ENCODE data around the gene KDM1A.

DNA sequence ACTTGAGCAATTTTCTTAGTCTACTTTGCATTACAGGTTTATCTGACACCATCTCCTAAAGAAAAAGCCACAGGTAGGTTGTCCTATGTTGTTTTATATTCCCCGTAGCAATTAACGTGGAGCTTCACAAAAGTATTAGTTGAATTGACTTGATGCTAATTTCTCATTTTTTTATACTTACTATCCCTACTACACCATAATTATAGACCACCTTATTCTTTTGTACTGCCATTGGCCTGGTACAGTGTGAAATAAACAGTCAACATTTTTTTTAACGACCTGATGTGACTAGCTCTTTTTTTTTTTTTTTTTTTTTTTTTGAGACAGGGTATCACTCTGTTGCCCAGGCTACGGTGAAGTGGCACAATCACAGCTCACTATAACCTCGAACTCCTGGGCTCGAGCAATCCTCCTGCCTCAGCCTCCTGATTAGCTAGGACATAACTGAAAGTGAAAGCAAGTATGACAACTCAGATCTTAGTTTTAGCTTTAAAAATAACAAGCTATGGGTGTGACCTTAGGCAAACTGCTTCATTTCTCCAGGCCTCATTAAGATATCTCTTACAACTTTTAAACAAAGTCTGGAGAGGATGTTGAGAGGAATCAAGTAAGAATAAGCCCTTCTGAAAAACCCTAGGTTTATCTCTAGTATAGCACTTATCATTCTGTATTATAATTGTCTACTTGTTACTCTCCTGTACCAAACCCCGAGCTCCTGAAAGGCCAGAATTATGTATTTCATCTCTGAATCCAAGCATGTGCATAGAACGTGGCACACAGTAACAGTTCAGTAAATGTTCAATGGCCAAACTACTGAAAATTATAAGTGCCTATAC is 99.9 kb downstream of the KDM1A start:
- TF ChIP-seq, protein P1, sequence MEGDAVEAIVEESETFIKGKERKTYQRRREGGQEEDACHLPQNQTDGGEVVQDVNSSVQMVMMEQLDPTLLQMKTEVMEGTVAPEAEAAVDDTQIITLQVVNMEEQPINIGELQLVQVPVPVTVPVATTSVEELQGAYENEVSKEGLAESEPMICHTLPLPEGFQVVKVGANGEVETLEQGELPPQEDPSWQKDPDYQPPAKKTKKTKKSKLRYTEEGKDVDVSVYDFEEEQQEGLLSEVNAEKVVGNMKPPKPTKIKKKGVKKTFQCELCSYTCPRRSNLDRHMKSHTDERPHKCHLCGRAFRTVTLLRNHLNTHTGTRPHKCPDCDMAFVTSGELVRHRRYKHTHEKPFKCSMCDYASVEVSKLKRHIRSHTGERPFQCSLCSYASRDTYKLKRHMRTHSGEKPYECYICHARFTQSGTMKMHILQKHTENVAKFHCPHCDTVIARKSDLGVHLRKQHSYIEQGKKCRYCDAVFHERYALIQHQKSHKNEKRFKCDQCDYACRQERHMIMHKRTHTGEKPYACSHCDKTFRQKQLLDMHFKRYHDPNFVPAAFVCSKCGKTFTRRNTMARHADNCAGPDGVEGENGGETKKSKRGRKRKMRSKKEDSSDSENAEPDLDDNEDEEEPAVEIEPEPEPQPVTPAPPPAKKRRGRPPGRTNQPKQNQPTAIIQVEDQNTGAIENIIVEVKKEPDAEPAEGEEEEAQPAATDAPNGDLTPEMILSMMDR (IDR thresholded peaks at IDR 0.05 in 2 of 3, conservative IDR thresholded peaks at IDR 0.05 in 1 of 3; ENCODE audit: borderline replicate concordance in 1 of 3, insufficient read depth in 1 of 3, low read depth in 2 of 3, low read length in 2 of 3): no peak
- no peak for TF ChIP-seq EGR1 (IDR thresholded peaks at IDR 0.05; ENCODE audit: low read depth)
- TF ChIP-seq CEBPB (IDR thresholded peaks at IDR 0.05; ENCODE audit: low read depth): no peak
- no peak for TF ChIP-seq POLR2AphosphoS5 (IDR thresholded peaks at IDR 0.05; ENCODE audit: low read depth, low read length)
- no peak for TF ChIP-seq EZH2phosphoT487 (IDR thresholded peaks at IDR 0.05; ENCODE audit: borderline replicate concordance)
- no peak for TF ChIP-seq EZH2 (IDR thresholded peaks at IDR 0.05)
- TF ChIP-seq JUND (IDR thresholded peaks at IDR 0.05): no peak
